NK-92 treated with Interleukin-12 subunit alpha and Interleukin-12 subunit beta, amount 100 ng/mL, for 24 hours (cell line): ENCODE results near the gene ARL13A.
"Not testable (repeated sequence)": the region's sequence is repeated elsewhere in the genome, so short reads cannot be mapped to it uniquely, and the experiment has no call there.

Experiments
- DNase-seq: peaks from one replicate; lab custom pipeline; 2025; lab: John Stamatoyannopoulos, UW

Gene ARL13A

DNA sequence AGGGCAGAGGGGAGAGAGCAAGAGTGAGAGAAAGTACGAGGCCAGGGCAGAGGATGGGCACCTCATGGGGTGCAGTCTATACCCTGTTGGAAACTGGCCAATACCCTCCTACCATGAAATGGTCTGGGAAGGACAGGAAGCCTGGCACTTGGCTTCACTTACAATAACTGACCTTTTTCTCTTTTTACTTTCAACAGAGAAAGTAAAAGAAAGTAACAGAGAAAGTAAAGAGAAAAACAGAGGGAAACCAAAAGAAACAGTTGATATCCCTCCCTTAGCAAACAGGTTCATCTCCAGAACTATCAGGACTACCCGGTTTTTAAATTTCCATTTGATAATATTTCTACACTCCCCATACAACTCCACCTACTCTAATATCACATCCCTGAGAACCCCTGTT lies 20.6 kb downstream of the ARL13A start:
- no peak for DNase-seq

DNA sequence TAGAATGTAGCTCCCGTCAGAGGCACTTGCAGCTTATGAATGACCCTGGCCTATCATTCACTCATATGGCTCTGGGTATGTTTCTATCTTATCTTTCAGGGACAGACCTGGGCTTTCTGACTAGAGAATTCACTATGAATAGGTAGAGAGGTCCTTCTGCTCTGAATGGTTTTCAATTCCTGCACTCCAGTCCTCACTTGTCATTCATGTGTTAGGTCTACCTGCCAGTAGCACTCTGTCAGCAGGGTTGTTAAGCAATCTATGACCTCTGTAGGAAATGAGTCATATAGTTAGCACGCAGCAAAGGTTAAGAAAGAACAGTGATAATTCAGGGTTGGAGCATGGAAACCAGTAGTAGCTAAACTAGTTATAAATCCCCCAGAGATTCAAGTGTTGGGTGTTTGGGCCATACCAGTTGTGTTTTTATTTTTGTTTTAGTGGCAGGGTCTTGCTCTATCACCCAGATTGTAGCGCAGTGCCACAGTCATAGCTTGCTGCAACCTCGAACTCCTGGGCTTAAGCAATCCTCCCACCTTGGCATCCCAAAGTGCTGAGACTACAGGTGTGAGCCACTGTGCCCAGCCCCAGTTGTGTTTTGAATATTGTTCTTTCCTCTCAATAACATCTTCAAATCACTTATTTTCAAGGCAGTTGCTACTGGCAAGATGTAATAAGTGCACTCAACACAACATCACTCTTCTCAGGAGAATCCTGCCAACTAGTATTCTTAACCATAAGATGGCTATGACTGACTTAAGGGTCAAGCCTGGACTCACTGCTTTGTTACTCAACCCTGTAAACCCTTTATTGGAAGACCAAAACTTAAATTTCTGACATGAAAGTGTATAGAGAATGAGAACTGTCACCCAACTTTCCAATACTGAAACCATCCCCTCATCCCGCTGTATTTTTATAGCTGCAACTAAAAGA lies 25.1 kb downstream of the ARL13A start:
- peak; percentile 7 for DNase-seq

DNA sequence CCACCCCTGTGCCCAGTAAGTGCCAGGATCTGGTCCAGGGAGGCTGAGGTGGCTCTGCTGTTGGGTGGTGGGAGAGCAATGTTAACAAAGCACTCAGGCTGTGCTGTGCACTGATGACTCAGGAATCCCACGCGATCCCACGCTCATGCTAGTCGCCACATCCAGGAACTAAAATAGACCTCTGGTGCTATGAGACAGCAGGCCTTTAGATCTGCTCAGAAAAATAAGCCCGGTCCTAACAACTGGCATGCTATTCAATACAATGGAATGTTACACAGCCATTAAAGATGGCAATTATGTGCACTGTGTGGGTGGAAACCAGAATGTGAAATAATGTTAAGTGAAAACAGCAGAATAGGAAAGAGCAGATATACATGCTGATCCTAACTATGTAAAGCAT lies 26.0 kb downstream of the ARL13A start:
- DNase-seq: peak; percentile 35

DNA sequence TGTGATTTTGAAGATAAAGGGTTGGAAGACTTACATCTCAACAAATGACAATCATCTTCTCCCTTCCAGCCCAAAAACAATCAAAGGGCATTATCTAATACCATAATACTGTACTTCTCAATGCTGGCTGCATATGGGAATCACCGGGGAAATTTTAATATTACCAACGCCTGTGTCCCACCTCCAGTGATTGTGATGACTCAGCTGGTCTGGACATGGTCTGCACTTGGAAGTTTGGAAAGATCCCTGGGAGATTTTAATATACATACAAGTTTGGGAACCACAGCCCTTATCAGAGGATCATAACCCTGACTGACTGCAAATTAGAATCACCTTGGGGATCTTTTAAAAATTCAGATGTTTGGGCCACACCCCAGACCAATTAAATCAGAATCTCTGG lies 29.9 kb downstream of the ARL13A start:
- DNase-seq: no peak

DNA sequence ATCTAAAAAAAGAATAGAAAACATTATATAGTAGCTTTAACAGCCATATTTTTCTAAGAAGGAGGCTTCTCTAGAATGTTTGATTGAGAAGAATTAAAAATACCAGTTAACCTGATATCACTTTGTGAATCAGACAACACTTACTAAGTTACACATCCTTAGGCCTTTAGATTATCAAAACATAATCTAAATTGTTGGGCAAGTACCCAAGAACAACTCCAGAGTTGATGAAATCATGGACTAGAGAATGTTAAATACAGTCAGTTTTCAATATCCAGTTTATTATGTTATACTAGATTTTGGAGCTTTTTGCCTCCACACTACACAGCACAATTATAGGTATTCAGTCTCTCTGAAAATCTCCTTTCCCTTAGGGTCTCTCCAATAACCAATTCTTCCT lies 39.6 kb downstream of the ARL13A start:
- DNase-seq: no peak

DNA sequence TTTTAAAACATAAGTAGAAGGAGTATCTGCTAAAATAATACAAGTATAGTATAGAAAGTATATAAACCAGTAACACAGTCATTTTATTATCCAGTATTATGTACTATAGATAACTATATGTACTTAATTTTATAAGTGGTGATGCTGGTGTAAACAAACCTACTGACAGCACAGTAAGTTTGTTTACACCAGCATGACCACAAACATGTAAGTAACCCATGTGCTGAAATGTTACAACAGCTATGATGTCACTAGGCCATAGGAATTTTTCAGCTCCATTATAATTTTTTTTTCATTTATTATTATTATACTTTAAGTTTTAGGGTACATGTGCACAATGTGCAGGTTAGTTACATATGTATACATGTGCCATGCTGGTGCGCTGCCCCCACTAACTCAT lies 42.5 kb downstream of the ARL13A start:
- DNase-seq: not testable (repeated sequence)

DNA sequence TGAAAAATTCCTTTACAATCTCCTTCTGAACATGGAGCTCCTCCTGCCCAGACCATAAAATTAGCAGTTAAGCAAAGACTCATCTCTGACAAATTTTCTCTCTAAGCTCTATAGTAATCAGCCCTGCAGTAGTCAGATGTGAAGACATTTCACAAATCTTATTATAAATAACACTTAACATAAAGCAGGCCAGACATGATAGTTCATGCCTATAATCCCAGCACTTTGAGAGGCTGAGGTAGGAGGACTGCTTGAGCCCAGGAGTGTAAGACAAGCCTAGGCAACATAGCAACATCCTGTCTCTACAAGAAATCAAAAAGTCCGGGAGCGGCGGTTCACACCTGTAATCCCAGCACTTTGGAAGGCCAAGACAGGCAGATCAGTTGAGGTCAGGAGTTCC lies 52.5 kb downstream of the ARL13A start:
- DNase-seq: no peak

DNA sequence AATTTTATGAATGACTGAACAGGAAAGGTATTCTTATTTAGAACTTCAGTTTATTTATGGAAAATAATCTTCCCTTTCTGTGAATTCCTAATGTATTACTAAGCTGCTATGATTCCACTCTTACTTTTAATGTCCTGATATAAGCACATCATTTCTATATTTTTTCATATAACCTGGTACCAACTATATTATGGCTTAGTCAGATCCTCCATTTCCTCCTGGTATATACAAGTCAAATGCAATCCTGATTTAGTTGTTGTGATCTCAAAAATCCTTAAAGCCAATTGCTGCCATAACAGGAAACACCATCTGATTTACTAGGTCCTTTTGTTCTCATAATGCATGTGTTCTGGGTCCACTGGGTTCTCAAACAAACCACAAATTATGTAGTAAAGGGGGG lies 55.6 kb downstream of the ARL13A start:
- no peak for DNase-seq

DNA sequence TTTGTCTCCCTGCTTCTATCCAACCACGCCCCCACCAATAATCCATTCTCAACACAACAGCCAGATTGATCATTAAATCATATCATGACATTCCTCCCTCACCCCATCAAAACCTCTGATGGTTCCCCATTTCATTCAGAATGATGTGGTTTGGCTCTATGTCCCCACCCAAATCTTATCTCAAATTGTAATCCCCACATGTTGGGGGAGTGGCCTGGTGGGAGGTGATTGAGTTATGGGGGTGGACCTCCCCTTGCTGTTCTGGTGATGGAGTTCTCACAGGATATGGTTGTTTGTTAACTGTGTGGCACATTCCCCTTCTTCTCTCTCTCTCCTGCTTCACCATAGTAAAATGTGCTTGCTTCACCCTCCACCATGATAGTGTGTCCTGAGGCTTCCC lies 59.1 kb downstream of the ARL13A start:
- DNase-seq: no peak

DNA sequence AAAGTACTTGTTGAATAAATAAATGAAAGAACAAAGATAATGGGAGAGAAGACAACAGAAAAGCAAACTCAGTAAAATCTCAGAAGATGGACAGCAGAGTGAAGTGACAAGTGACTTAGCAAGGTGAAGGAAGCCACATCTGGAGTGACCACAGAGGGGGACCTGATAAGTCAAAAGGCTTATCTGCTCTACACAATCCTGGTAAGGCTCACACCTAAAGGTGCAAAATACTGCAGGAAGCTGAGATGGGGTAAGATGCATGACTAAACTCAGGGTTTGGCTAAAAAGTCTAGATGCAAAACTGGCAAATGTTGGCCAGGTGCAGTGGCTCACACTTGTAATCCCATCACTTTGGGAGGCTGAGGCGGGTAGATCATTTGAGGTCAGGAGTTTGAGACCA lies 60.2 kb downstream of the ARL13A start:
- peak; percentile 34 for DNase-seq

DNA sequence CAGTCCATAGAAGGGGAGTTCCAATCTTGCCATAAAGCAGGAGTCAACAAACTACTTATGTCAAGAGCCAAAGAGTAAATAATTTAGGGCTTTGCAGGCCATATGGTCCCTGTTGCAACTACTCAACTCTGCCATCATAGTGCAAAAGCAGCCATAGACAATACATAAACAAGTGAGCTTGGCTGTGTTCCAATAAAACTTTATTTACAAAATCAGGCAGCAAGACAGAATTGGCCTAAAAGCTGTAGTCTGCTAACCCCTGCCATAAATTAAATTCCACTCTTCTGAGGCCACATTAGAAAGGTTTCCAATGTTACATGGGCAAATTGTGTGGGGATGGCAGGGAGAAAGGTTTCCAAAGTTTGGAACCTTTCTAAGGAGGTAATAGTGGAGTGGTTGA lies 67.7 kb downstream of the ARL13A start:
- no peak for DNase-seq

DNA sequence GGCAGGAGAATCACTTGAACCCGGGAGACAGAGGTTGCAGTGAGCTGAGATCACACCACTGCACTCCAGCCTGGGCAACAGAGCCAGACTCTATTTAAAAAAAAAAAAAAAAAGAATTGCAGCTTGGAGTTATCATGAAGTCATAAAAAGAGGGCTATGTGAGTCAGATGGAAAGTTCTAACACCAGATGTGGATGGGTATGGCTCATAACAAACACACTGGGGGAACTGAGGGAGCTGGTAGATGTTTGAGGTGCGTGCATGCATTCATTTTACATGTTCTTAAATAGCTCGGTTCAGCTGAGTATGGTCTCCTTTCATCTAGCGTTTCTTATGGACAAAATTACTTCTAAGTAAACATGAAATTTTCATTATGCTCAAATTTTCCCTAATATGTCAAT lies 70.7 kb downstream of the ARL13A start:
- DNase-seq: no peak
